Adrenal gland (tissue), 5 donors: ENCODE results near the gene PLA2G4F.

ENCODE experiments used
- POLR2A ChIP-seq, 2 donors: fragments of 450-650 bp; IDR thresholded peaks; one replicate each; pipeline ENCODE4 v1.6.1; 2017; ENCODE audit warnings: antibody characterized with exemption in 2 of 2, mild to moderate bottlenecking in 2 of 2, moderate library complexity in 1 of 2
- TF ChIP-seq, protein P1 (sequence below), 6 experiments: fragments of 450-650 bp in 4 of 6; fragments of 200-600 bp in 2 of 6; sonication (generic) in 1 of 6; IDR thresholded peaks; 1 replicate in 5 of 6; 2 replicates in 1 of 6; pipeline versions ENCODE4 v1.5.1 to v1.8.0; 2016 to 2021; ENCODE audit warnings: antibody characterized with exemption in 6 of 6, mild to moderate bottlenecking in 2 of 6, moderate library complexity in 1 of 6
- donor health status: DM: no; HTN: no; CAD: no.

DNA sequence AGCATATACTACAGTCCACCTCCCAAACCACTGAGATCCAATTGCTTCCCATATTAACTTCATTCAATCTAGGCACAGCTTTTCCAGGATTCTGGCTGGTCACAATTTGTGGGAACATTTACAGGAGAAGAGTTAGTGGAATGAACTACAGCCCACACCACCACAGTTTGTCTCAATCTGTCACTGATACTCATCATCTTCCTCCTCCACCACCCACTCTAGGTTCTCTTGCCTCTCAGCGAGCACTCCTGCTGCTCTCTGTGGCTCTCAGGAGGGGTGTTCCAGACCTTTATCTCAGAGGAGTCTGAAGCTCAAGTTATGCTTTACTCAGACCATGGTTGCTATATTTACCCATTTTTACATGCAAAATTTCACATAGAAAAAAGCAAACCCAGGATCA lies 36.2 kb downstream of the PLA2G4F start:
- TF ChIP-seq, protein P1, sequence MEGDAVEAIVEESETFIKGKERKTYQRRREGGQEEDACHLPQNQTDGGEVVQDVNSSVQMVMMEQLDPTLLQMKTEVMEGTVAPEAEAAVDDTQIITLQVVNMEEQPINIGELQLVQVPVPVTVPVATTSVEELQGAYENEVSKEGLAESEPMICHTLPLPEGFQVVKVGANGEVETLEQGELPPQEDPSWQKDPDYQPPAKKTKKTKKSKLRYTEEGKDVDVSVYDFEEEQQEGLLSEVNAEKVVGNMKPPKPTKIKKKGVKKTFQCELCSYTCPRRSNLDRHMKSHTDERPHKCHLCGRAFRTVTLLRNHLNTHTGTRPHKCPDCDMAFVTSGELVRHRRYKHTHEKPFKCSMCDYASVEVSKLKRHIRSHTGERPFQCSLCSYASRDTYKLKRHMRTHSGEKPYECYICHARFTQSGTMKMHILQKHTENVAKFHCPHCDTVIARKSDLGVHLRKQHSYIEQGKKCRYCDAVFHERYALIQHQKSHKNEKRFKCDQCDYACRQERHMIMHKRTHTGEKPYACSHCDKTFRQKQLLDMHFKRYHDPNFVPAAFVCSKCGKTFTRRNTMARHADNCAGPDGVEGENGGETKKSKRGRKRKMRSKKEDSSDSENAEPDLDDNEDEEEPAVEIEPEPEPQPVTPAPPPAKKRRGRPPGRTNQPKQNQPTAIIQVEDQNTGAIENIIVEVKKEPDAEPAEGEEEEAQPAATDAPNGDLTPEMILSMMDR (IDR thresholded peaks at IDR 0.05): no peak
- no peak for TF ChIP-seq POLR2A (IDR thresholded peaks at IDR 0.05)
